ENCODE results near the gene CFAP210. TPM values are rescaled to one million over a fixed set of nuclear protein-coding genes. Genes with fewer than 3 reads are reported as not detected.

CFAP210 gene
- total RNA-seq, 2 donors from 2014 or later = 0.70 to 1.9 TPM

GRCh38 chr2:169716938-169717690, 22.9 kb upstream of the CFAP210 start:
- H3K27ac Mint-ChIP-seq = no peak overlapping the region
- peaks cover 10% of the 10 kb centered on the region for H3K4me1 Mint-ChIP-seq
- H3K36me3 Mint-ChIP-seq (ENCODE audit: low read depth) = peaks cover under 1% of the 10 kb centered on the region

GRCh38 chr2:169716238-169716886, 22.2 kb upstream of the CFAP210 start:
- Mint-ChIP-seq H3K4me3 (no peak overlapping the region), H3K36me3 (ENCODE audit: low read depth) (peaks cover 8% of the 10 kb centered on the region), H3K4me1 (peaks cover 10% of the 10 kb centered on the region), H3K27ac (no peak overlapping the region), H3K9me3 (peaks cover 8% of the 10 kb centered on the region), H3K27me3 (ENCODE audit: insufficient read depth) (no peaks in the 10 kb centered on the region)
- Histone ChIP-seq H3K4me1 (ENCODE audit: control insufficient read depth, insufficient read depth, low read length) (peaks cover 4% of the 10 kb centered on the region), H3K9me3 (ENCODE audit: control insufficient read depth, low read length) (peaks cover 6% of the 10 kb centered on the region), H3K27ac (ENCODE audit: low read depth, low read length) (no peak overlapping the region), H3K27me3 (ENCODE audit: control insufficient read depth, insufficient read depth, low read length, poor library complexity, severe bottlenecking) (no peaks in the 10 kb centered on the region), H3K36me3 (ENCODE audit: control insufficient read depth, insufficient read depth, low read length) (no peaks in the 10 kb centered on the region), H3K9ac (ENCODE audit: extremely low read depth, low read length, poor library complexity, severe bottlenecking) (no peak overlapping the region), H3K4me3 (ENCODE audit: low read length) (no peak overlapping the region)
- TF ChIP-seq, protein P1, sequence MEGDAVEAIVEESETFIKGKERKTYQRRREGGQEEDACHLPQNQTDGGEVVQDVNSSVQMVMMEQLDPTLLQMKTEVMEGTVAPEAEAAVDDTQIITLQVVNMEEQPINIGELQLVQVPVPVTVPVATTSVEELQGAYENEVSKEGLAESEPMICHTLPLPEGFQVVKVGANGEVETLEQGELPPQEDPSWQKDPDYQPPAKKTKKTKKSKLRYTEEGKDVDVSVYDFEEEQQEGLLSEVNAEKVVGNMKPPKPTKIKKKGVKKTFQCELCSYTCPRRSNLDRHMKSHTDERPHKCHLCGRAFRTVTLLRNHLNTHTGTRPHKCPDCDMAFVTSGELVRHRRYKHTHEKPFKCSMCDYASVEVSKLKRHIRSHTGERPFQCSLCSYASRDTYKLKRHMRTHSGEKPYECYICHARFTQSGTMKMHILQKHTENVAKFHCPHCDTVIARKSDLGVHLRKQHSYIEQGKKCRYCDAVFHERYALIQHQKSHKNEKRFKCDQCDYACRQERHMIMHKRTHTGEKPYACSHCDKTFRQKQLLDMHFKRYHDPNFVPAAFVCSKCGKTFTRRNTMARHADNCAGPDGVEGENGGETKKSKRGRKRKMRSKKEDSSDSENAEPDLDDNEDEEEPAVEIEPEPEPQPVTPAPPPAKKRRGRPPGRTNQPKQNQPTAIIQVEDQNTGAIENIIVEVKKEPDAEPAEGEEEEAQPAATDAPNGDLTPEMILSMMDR (conservative IDR thresholded peaks at IDR 0.05) = no peak
- WGBS, 2 experiments (ENCODE audit: insufficient coverage in 1 of 2, insufficient read length in 1 of 2) = 85 to 90% methylated on average over 8 to 12 of the region's 12 CpGs
- DNase-seq = peak; percentile 51

More at GRCh38 chr2:169716938-169717690, 22.9 kb upstream of the CFAP210 start:
- Histone ChIP-seq H3K4me3 (ENCODE audit: low read length) (no peak overlapping the region), H3K27ac (ENCODE audit: low read depth, low read length) (no peak overlapping the region), H3K36me3 (ENCODE audit: control insufficient read depth, insufficient read depth, low read length) (no peaks in the 10 kb centered on the region), H3K27me3 (ENCODE audit: control insufficient read depth, insufficient read depth, low read length, poor library complexity, severe bottlenecking) (no peaks in the 10 kb centered on the region), H3K4me1 (ENCODE audit: control insufficient read depth, insufficient read depth, low read length) (peaks cover 4% of the 10 kb centered on the region), H3K9me3 (ENCODE audit: control insufficient read depth, low read length) (no peaks in the 10 kb centered on the region), H3K9ac (ENCODE audit: extremely low read depth, low read length, poor library complexity, severe bottlenecking) (no peak overlapping the region)
- Mint-ChIP-seq H3K27me3 (ENCODE audit: insufficient read depth) (no peaks in the 10 kb centered on the region), H3K4me3 (no peak overlapping the region), H3K9me3 (peaks cover under 1% of the 10 kb centered on the region)
- DNase-seq = no peak
- TF ChIP-seq, protein P1 (conservative IDR thresholded peaks at IDR 0.05) = no peak
- WGBS, 2 experiments (ENCODE audit: insufficient coverage in 1 of 2, insufficient read length in 1 of 2) = 86% methylated on average over 9 to 12 of the region's 12 CpGs

DNA sequence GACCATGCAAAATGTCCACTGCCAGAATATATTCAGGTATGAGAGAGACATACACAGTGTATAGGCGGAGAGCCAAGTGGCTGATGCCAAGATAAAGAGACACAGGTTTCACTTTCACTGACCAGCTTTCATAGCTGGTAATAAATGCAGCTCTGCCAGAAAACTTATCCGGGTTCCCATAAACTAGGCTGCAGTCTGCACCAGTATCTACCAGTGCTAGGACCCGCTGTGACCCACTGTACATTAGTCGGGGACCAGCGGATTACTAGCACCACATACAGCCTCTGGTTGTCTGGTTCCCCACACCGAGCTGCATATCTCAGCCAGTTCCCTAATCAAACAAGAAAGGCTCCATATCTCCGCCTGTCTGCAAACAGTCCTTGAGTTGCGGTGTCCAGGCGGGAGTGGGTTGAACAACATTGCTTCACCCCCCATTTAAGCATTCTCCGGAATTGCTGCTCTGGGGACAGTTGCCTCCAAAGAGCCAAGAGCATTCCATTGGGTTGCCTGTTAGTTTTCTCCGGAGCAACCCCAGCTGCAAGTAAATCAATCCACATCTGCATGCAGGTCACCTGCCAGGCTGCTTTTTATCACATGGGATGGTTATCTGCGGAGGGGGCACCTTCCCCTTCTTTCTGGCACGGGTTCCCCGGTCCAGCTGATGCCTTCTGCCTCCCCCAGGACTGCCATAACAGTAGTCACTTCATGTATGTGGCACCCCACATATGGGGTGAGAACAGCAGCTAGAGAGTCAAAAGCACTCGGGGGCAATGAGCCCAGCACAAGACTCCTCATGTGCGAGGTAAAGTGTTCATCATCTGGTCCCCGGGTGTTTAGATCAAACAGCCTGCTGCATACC, 21.4 kb upstream of the CFAP210 start:
- Histone ChIP-seq H3K27ac (ENCODE audit: low read depth, low read length) (no peak overlapping the region), H3K9me3 (ENCODE audit: control insufficient read depth, low read length) (peaks cover 9% of the 10 kb centered on the region), H3K27me3 (ENCODE audit: control insufficient read depth, insufficient read depth, low read length, poor library complexity, severe bottlenecking) (no peaks in the 10 kb centered on the region), H3K36me3 (ENCODE audit: control insufficient read depth, insufficient read depth, low read length) (no peaks in the 10 kb centered on the region), H3K4me3 (ENCODE audit: low read length) (no peak overlapping the region), H3K4me1 (ENCODE audit: control insufficient read depth, insufficient read depth, low read length) (peaks cover 4% of the 10 kb centered on the region), H3K9ac (ENCODE audit: extremely low read depth, low read length, poor library complexity, severe bottlenecking) (no peak overlapping the region)
- H3K27me3 Mint-ChIP-seq (ENCODE audit: insufficient read depth) = no peaks in the 10 kb centered on the region
- TF ChIP-seq, protein P1 (conservative IDR thresholded peaks at IDR 0.05) = no peak
- peak; percentile 38 for DNase-seq
- no peak overlapping the region for H3K4me3 Mint-ChIP-seq
- 87% methylated on average over 11 to 17 of the region's 17 CpGs for WGBS, 2 experiments (ENCODE audit: insufficient coverage in 1 of 2, insufficient read length in 1 of 2)
- no peak overlapping the region for H3K27ac Mint-ChIP-seq
- H3K4me1 Mint-ChIP-seq = peaks cover 10% of the 10 kb centered on the region
- H3K36me3 Mint-ChIP-seq (ENCODE audit: low read depth) = peaks cover 12% of the 10 kb centered on the region
- H3K9me3 Mint-ChIP-seq = peaks cover 9% of the 10 kb centered on the region

All from endodermal cell (in vitro differentiated cells).